Stimulated activated naive CD4-positive, alpha-beta T cell treated with Interleukin-2 at 50 U/mL for 16 hours (primary cell): ENCODE results near the gene PRKACG.

Experiments used
- DNase-seq: peaks from one replicate; lab custom pipeline; 2025; lab: John Stamatoyannopoulos, UW

Gene PRKACG

GRCh38 chr9:68981789-68982188 is 32.1 kb downstream of the PRKACG start:
- DNase-seq = no peak

GRCh38 chr9:68980341-68980914 is 33.5 kb downstream of the PRKACG start:
- DNase-seq = no peak

GRCh38 chr9:68979538-68980314 is 34.2 kb downstream of the PRKACG start:
- DNase-seq = no peak

- DNase-seq = no peak
Measured at GRCh38 chr9:68978501-68978900, 35.4 kb downstream of the PRKACG start.

GRCh38 chr9:68978066-68978465 is 35.8 kb downstream of the PRKACG start:
- DNase-seq = no peak

- DNase-seq = no peak
Measured at GRCh38 chr9:68975365-68976043, 38.4 kb downstream of the PRKACG start.

GRCh38 chr9:68974901-68975300 is 39.0 kb downstream of the PRKACG start:
- no peak for DNase-seq

- no peak for DNase-seq
Measured at GRCh38 chr9:68974431-68974830, 39.5 kb downstream of the PRKACG start.

GRCh38 chr9:68973619-68974018 is 40.3 kb downstream of the PRKACG start:
- DNase-seq = no peak

GRCh38 chr9:68970151-68970550 is 43.8 kb downstream of the PRKACG start:
- DNase-seq = no peak

GRCh38 chr9:68969538-68969937 is 44.4 kb downstream of the PRKACG start:
- no peak for DNase-seq

- no peak for DNase-seq
Measured at GRCh38 chr9:68967800-68968199, 46.1 kb downstream of the PRKACG start.

GRCh38 chr9:68966496-68966944 is 47.4 kb downstream of the PRKACG start:
- DNase-seq = no peak

GRCh38 chr9:68964765-68965164 is 49.1 kb downstream of the PRKACG start:
- DNase-seq = no peak

GRCh38 chr9:68964102-68964541 is 49.8 kb downstream of the PRKACG start:
- no peak for DNase-seq

GRCh38 chr9:68963416-68963815 is 50.5 kb downstream of the PRKACG start:
- DNase-seq = no peak
